ENCODE measurements around the gene RFT1.

GRCh38 chr3:53151465-53151864, 21.2 kb upstream of the RFT1 start:
- TF ChIP-seq POLR2A (IDR thresholded peaks at IDR 0.05; ENCODE audit: low read length) (no peak), GATA1 (IDR thresholded peaks at IDR 0.05; ENCODE audit: low read depth, low read length) (no peak)

All from erythroblast (primary cell).